Non-pigmented ciliary epithelial cell (primary cell): ENCODE results near the gene CATSPER2.
"Not testable (repeated sequence)": the region's sequence is repeated elsewhere in the genome, so short reads cannot be mapped to it uniquely, and the experiment has no call there.

Experiments
- DNase-seq: peaks from one replicate; pipeline ENCODE4 v3.0.0-alpha.2; 2010; ENCODE audit warnings: low read depth

CATSPER2 gene

DNA sequence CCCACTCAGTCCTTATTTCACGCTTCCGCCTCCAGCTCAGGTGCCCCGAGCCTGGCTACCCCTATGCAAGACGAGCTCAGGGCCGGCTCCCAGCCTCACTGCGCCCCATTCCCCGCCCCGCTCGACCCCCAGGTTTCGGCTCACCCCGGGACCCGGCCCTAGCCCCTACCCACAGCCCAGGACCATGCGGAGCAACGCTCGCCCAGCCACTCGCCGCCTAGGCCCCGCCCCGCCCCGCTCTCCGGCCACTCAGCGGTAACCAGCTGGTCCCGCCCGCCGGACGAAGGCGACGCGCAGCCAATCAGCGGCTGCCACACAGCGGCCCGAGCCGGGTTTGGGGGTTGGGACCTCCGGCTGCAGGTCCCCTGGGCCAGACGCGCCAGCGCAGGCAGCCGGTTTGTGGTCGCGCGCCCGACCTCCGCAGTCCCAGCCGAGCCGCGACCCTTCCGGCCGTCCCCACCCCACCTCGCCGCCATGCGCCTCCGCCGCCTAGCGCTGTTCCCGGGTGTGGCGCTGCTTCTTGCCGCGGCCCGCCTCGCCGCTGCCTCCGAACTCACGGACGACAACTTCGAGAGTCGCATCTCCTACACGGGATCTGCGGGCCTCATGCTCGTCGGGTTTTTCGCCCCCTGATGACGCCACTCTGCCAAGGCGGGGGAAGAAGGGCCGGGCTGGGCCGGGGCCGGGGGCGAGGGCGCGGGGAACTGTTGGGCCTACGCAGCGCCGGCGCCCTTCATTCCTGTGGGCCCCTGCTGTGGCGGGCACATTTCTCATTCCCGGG lies at the start of gene CATSPER2:
Gene CATSPER2 (minus strand): TSS at position 196 of the 781 bp plus-strand sequence. CDS start 783 bp downstream, outside the sequence.
- DNase-seq = no peak

DNA sequence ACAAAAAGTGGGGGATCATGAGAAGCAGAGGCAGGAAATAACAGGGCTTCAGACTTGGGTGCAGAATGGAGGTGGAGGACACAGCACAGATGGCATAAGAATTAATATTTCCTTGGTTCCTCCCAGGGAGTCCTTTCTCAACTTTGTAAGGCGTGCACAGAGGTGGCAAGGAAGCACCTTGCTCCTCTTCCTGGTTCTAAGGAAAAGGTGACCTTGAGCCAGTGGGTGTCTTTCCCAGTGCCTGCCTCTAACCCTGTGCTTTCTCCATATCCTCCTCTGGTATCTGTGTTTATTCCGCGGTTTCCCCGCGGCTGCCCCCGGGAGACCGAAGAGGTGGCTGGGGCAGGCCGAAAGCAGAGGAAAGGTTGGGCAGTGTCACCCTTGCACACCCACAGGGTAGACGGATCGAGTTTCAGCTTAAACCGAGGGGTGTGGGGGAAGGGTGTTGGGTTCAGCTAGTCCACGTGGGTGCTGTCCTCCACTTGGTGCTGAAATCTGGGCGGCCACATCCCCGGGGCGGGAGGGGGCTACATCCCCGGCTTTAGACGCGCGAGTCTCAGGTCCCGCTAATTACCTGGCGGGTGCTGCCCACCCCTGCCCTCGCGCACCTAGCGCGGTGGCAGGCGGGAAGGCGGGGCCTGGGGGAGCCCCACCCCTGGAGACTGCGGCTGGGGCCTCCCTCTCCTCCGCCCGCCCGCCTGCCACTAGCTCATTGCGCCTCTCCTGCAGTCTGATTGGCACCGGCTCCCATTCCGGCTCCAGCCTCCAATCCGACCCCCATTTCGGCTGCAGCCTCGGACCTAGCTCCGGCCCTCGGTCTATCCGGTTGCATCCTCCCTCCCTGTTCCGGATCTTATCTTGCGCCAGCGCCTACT lies 44.7 kb upstream of the CATSPER2 start, which contains the start of gene CKMT1A:
Gene CKMT1A (plus strand): TSS at position 712 of the 875 bp plus-strand sequence. CDS start 192 bp downstream, outside the sequence.
- not testable (repeated sequence) for DNase-seq

DNA sequence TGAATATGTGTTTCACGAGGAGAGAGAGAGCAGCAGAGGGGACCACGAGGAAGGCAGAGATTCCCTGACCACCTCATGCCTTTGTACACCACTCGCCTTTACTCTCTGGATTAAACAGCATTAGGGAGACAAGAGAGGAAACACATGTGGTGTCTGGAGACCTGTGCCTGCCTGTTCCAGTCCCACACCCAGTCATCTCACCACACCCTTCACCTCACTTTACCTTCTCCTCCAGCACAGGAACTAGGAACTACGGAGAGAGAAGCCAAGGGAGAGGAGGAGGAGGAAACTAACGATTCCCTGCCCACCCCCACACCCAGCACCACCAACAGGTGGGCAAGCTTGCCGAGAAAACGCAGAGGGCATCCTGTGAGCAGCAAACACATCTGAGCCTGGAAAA lies 44.0 kb upstream of the CATSPER2 start:
- DNase-seq = not testable (repeated sequence)

DNA sequence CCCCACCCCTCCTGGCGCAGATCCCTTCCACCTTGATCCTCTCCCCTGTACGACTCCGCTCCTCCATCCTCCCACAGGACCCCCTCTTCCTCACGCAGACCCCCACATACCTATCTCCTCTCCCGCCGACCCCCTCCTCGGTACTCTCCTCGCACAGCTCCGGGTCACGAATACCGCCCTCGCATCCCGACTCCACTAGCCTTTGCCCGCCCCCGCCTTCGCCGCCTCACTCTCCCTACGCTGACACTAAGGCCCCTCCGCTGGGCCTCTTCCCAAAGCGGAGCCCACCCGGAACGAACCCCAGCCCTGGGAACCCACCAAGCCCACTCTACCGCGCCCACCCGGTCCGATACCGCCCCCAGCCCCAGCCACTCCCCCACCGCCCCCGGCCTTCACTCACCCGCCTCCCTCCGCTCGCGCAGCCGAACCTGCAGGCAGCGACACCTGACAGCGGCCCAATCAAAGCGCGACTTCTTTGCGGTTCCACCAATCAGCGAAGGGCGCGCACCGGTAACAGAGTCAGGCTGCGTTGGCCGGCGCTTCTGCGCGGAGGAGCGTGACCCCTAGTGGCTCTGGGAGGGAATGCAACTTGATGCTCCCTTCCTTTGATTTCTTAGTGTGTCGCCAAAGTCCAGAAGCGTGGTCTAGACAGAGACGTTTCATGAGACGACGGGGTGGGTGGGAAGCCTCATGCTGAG lies 41.1 kb upstream of the CATSPER2 start:
- DNase-seq = not testable (repeated sequence)

DNA sequence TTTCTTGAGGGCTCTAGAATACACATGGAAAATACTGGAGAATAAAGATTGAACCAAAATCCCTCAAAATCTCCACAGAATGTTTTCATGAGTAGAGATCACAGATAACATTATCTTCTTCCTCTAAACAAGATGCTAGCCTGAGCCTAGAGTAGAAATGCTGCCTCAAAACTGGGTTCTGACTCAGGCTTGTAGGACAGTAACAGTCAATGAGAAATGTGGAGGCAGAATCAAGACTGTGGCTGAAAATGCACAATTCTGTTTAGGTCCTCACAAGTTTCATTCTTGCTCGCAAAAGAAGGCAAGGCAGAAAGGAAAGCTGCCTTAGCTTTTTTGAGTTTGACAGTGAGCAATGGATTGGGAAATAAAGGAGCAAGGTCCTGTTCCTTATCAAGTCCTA lies 25.5 kb upstream of the CATSPER2 start:
- DNase-seq = not testable (repeated sequence)

GRCh38 chr15:43666177-43666576 lies 17.5 kb upstream of the CATSPER2 start:
- not testable (repeated sequence) for DNase-seq

GRCh38 chr15:43663333-43663732 lies 14.7 kb upstream of the CATSPER2 start:
- not testable (repeated sequence) for DNase-seq

DNA sequence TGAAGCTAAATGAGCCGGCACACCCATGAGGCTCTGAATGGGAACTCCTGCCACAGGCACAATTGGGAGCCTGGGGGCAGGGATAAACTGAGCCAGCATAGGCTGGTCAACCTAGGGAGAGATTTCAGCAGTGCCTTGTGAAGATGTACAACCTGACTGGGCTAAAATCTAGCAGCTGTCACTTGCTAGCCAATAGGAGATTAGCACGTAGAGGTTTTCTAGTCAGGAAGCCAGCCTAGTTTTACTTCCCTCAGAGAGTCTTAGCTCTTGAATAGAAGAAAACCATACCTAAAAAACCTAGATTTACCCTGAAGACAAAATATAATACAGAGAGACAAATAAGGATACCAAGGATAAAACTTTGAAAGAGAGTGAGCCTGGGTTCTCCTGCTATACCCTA lies 13.6 kb upstream of the CATSPER2 start:
- DNase-seq = not testable (repeated sequence)

GRCh38 chr15:43659727-43660126 lies 11.1 kb upstream of the CATSPER2 start:
- not testable (repeated sequence) for DNase-seq

- not testable (repeated sequence) for DNase-seq
Measured at GRCh38 chr15:43649430-43649926, 834 bp upstream of the CATSPER2 start.

GRCh38 chr15:43638464-43639204 lies 10.0 kb downstream of the CATSPER2 start:
- not testable (repeated sequence) for DNase-seq

DNA sequence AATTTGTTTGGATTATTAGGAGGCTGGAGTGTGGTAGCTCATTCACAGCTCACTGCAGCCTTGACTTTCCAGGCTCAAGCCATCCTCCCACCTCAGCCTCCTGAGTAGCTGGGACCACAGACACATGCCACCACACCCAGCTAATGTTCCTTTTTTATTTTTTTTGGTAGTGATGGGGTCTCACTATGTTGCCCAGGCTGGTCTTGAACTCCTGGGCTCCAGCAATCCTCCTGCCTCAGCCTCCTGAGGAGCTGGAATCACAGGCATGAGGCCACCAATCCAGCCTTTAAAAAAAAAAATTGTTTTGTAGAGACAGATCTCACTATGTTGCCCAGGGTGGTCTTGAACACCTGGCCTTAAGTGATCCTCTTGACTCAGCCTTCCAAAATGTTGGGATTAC lies 21.7 kb downstream of the CATSPER2 start:
- not testable (repeated sequence) for DNase-seq

GRCh38 chr15:43625106-43625505 lies 23.5 kb downstream of the CATSPER2 start:
- DNase-seq = no peak

DNA sequence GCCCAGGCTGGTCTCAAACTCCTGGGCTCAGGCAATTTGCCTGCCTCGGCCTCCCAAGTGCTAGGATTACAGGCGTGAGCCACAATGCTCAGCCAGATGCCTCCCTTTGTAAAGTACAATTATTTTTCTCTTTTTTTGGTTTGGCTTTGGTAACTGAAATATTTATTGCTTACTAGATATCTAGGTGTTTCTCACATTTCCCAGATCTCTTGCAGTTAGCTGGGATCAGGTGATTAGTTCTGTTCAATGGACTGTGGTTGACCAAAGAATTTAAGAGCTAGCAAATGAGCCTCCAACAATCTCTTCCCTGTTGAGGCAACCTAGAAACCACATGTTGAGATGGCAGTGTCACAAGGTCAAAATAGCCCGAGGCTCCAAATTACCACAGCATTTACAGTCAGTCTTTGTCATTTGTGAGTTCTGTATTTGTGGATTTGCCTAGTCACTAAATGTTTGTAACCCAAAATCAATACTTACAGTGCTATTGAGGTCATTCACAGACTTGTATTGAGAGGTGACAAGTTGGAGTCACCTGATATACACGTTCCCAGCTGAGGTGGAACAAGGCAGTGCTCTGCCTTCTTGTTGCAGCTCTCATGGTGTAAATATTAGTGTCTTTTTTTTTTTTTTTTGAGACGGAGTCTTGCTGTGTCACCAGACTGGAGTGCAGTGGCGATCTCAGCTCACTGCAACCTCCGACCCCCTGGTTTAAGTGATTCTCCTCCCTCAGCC lies 26.4 kb downstream of the CATSPER2 start:
- DNase-seq = not testable (repeated sequence)

- not testable (repeated sequence) for DNase-seq
Measured at GRCh38 chr15:43618700-43619099, 29.9 kb downstream of the CATSPER2 start, which contains the start of gene STRC. TSS of gene STRC (minus strand) at chr15:43618800. CDS start at chr15:43618722, 78 bp downstream.

GRCh38 chr15:43617750-43618149 lies 30.9 kb downstream of the CATSPER2 start:
- not testable (repeated sequence) for DNase-seq

DNA sequence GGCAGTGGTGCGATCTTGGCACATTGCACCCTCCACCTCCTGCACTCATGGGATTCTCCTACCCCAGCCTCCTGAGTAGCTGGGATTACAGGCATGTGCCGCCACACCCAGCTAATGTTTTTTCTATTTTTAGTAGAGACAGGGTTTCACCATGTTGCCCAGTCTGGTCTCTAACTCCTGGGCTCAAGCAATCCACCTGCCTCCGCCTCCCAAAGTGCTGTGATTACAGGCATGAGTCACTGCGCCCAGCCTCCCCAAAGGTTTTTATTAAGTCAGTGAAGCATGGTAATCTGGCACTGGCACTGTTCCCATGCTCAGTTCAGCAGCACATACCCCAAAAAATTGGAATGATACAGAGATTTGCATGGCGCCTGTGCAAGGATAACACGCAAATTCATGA lies 46.4 kb downstream of the CATSPER2 start:
- DNase-seq = not testable (repeated sequence)

DNA sequence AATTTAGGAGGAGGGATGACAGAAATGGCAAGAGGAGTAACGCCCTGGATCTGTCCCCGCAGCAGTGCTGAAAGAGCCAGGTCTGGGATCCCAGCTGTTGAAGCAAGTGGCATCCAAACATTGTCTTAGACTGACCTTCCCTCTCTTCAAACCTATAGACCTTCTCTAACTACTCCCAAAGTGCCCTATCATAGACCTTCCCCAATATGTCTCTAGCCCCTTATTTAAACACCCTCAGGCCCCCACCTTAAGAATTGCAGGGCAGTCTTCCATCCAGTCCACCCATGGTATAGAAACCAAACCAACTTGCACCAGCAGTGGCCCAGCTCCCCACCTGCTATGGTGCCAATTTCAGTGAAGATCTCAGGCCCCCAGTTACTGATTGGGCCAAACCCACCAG lies 48.4 kb downstream of the CATSPER2 start:
- DNase-seq = not testable (repeated sequence)

GRCh38 chr15:43599131-43599530 lies 49.5 kb downstream of the CATSPER2 start:
- DNase-seq = not testable (repeated sequence)
